IMR-90 (cell line): ENCODE measurements around the gene ARID3C. TPM values are rescaled to one million over a fixed set of nuclear protein-coding genes. Genes with fewer than 3 reads are reported as not detected.

Source experiments
- ATAC-seq: fragments of 200-7000 bp; cut with Tn5 transposase; 2 replicates; pipeline ENCODE4 v1.9.1; 2020; ENCODE audit warnings: low read depth, mild to moderate bottlenecking, moderate library complexity
- BruUV-seq: library from RNA; stranded (reverse); fragments of 400-500 nt; replicated peaks from 2 replicates; lab custom pipeline; 2021; lab: Mats Ljungman, UMichigan
- CTCF ChIA-PET: fragments of 300-600 bp; formaldehyde crosslinking; extraction: SDS; loops from one replicate; lab custom pipeline; 2021; ENCODE audit warnings: antibody characterized with exemption; lab: Yijun Ruan, JAX
- POLR2A ChIA-PET: fragments of 300-600 bp; sonication (Branson Sonifier 250); formaldehyde crosslinking; loops from one replicate; lab custom pipeline; 2022; ENCODE audit warnings: antibody characterized with exemption; ENCODE audit not compliant: unreplicated experiment; lab: Charles Lee
- DNase-seq: peaks from one replicate; pipeline ENCODE4 v3.0.0; 2013
- H2AFZ ChIP-seq: replicated peaks from 2 replicates; pipeline ENCODE3; 2013; ENCODE audit warnings: low read length, mild to moderate bottlenecking; ENCODE audit not compliant: poor library complexity
- H2AK5ac ChIP-seq: 2 replicates; pipeline ENCODE4 v1.6.1; 2013; ENCODE audit warnings: low read depth, low read length, inconsistent platforms
- H2AK9ac ChIP-seq: replicated peaks from 2 replicates; pipeline ENCODE3; 2013; ENCODE audit warnings: mild to moderate bottlenecking, low read depth, low read length, moderate library complexity; ENCODE audit not compliant: poor library complexity
- H2BK120ac ChIP-seq: 2 replicates; pipeline ENCODE4 v1.6.1; 2013; ENCODE audit warnings: low read depth, low read length, inconsistent platforms
- H2BK15ac ChIP-seq: 3 replicates; pipeline ENCODE4 v1.6.1; 2013; ENCODE audit warnings: low read depth, low read length, inconsistent platforms
- H2BK20ac ChIP-seq: 2 replicates; pipeline ENCODE4 v1.6.1; 2013; ENCODE audit warnings: low read depth, mild to moderate bottlenecking, inconsistent platforms, low read length, moderate library complexity
- H2BK5ac ChIP-seq: 2 replicates; pipeline ENCODE4 v1.6.1; 2013; ENCODE audit warnings: mild to moderate bottlenecking, low read depth, low read length, inconsistent platforms; ENCODE audit not compliant: poor library complexity, severe bottlenecking
- H3K14ac ChIP-seq: replicated peaks from 2 replicates; pipeline ENCODE4 v1.6.1; 2013; ENCODE audit warnings: low read depth, low read length, inconsistent platforms
- H3K18ac ChIP-seq: 2 replicates; pipeline ENCODE4 v1.6.1; 2013; ENCODE audit warnings: low read depth, low read length, control low read depth
- H3K23ac ChIP-seq: 2 replicates; pipeline ENCODE4 v1.6.1; 2013; ENCODE audit warnings: low read depth, low read length, inconsistent platforms
- H3K27ac ChIP-seq: 2 replicates; pipeline ENCODE4 v1.5.1; 2013; ENCODE audit warnings: mild to moderate bottlenecking, control low read depth, low read length; ENCODE audit not compliant: insufficient read depth
- H3K27me3 ChIP-seq: 2 replicates; pipeline ENCODE4 v1.6.1; 2013; ENCODE audit warnings: low read length; ENCODE audit not compliant: control insufficient read depth, insufficient read depth
- H3K36me3 ChIP-seq: 2 replicates; pipeline ENCODE4 v1.6.1; 2013; ENCODE audit warnings: low read length, mixed read lengths; ENCODE audit not compliant: control insufficient read depth, insufficient read depth
- H3K4ac ChIP-seq: 2 replicates; pipeline ENCODE4 v1.6.1; 2013; ENCODE audit warnings: low read depth, low read length, inconsistent platforms
- H3K4me1 ChIP-seq: 2 replicates; pipeline ENCODE4 v1.6.1; 2013; ENCODE audit warnings: low read length, mixed read lengths; ENCODE audit not compliant: control insufficient read depth, insufficient read depth
- H3K4me2 ChIP-seq: 2 replicates; pipeline ENCODE4 v1.6.1; 2013; ENCODE audit warnings: low read depth, mild to moderate bottlenecking, control low read depth, low read length, moderate library complexity
- H3K4me3 ChIP-seq: 2 replicates; pipeline ENCODE4 v1.5.1; 2013; ENCODE audit warnings: low read depth, mild to moderate bottlenecking, control low read depth, low read length, moderate library complexity; ENCODE audit not compliant: insufficient read depth
- H3K56ac ChIP-seq: 2 replicates; pipeline ENCODE4 v1.6.1; 2013; ENCODE audit warnings: low read length, inconsistent platforms; ENCODE audit not compliant: insufficient read depth; ENCODE audit errors: extremely low read depth
- H3K79me1 ChIP-seq, 2 experiments: 2 replicates each; pipeline ENCODE4 v1.6.1; 2013; ENCODE audit warnings: low read length in 2 of 2, inconsistent platforms in 1 of 2, low read depth in 1 of 2
- H3K9ac ChIP-seq: 2 replicates; pipeline ENCODE4 v1.6.1; 2013; ENCODE audit warnings: low read depth, low read length, control low read depth
- H3K9me1 ChIP-seq: 2 replicates; pipeline ENCODE4 v1.6.1; 2013; ENCODE audit warnings: low read length, inconsistent platforms; ENCODE audit not compliant: insufficient read depth
- H3K9me3 ChIP-seq: 2 replicates; pipeline ENCODE4 v1.6.1; 2013; ENCODE audit warnings: low read length; ENCODE audit not compliant: control insufficient read depth, insufficient read depth
- H4K20me1 ChIP-seq: 2 replicates; pipeline ENCODE4 v1.6.1; 2013; ENCODE audit warnings: low read length, inconsistent platforms; ENCODE audit not compliant: insufficient read depth
- H4K5ac ChIP-seq: 2 replicates; pipeline ENCODE4 v1.6.1; 2013; ENCODE audit warnings: mild to moderate bottlenecking, low read depth, low read length, control low read depth
- H4K8ac ChIP-seq, 2 experiments: 2 replicates each; pipeline ENCODE4 v1.6.1; 2013; ENCODE audit warnings: low read depth in 2 of 2, low read length in 2 of 2, control low read depth in 1 of 2, inconsistent platforms in 1 of 2
- H4K91ac ChIP-seq: 2 replicates; pipeline ENCODE4 v1.6.1; 2013; ENCODE audit warnings: low read depth, low read length, inconsistent platforms; ENCODE audit not compliant: insufficient read depth
- BHLHE40 ChIP-seq: fragments of 150-350 bp; IDR thresholded peaks from 2 replicates; pipeline ENCODE4 v1.6.1; 2016; ENCODE audit warnings: mild to moderate bottlenecking, low read depth, low read length
- CEBPB ChIP-seq: IDR thresholded peaks from 2 replicates; pipeline ENCODE4 v1.6.1; 2012; ENCODE audit warnings: low read depth, low read length, improper control_type of control experiment
- CHD1 ChIP-seq: IDR thresholded peaks from 2 replicates; pipeline ENCODE4 v1.6.1; 2012; ENCODE audit warnings: low read depth, low read length, improper control_type of control experiment
- FOS ChIP-seq: fragments of 150-350 bp; IDR thresholded peaks from 2 replicates; pipeline ENCODE4 v1.6.1; 2016; ENCODE audit warnings: low read depth, low read length
- MAFK ChIP-seq: IDR thresholded peaks from 2 replicates; pipeline ENCODE4 v1.6.1; 2012; ENCODE audit warnings: low read depth, low read length, improper control_type of control experiment
- MAZ ChIP-seq: IDR thresholded peaks from 2 replicates; pipeline ENCODE4 v1.6.1; 2012; ENCODE audit warnings: low read depth, mild to moderate bottlenecking, low read length, improper control_type of control experiment, moderate library complexity, borderline replicate concordance
- MXI1 ChIP-seq: IDR thresholded peaks from 2 replicates; pipeline ENCODE4 v1.6.1; 2012; ENCODE audit warnings: low read depth, mild to moderate bottlenecking, low read length, moderate library complexity, borderline replicate concordance
- NFE2L2 ChIP-seq: fragments of 150-350 bp; IDR thresholded peaks from 2 replicates; pipeline ENCODE4 v1.6.1; 2016; ENCODE audit warnings: low read depth, mild to moderate bottlenecking, low read length
- POLR2A ChIP-seq: IDR thresholded peaks from 2 replicates; pipeline ENCODE4 v1.6.1; 2012; ENCODE audit warnings: mild to moderate bottlenecking, low read depth, low read length
- RAD21 ChIP-seq: IDR thresholded peaks from 2 replicates; pipeline ENCODE4 v1.6.1; 2012; ENCODE audit warnings: low read length, improper control_type of control experiment
- RCOR1 ChIP-seq: IDR thresholded peaks from 2 replicates; pipeline ENCODE4 v1.6.1; 2012; ENCODE audit warnings: mild to moderate bottlenecking, low read length, improper control_type of control experiment; ENCODE audit not compliant: insufficient replicate concordance
- RFX5 ChIP-seq: IDR thresholded peaks from 2 replicates; pipeline ENCODE4 v1.8.0; 2012; ENCODE audit warnings: low read depth, mild to moderate bottlenecking, low read length, moderate library complexity
- SMC3 ChIP-seq: fragments of 150-350 bp; IDR thresholded peaks from 2 replicates; pipeline ENCODE4 v1.6.1; 2016; ENCODE audit warnings: low read depth, mild to moderate bottlenecking, antibody characterized with exemption, low read length, moderate library complexity
- WGBS, 2 experiments: methylation state at CpG; one replicate each; pipeline versions ENCODE4 v1.1.5 to v1.1.7; 2013; ENCODE audit warnings: missing lambda C conversion rate in 2 of 2; ENCODE audit not compliant: insufficient read length in 1 of 2; ENCODE audit errors: extremely low coverage in 2 of 2; 5-methylcytosine and 5-hydroxymethylcytosine counted together
- dilution Hi-C: fragments of 300-500 bp; cut with HindIII; formaldehyde crosslinking; loops from one replicate; pipeline ENCODE4 v1.14.3; 2018; ENCODE audit warnings: low sequenced_read_pairs; ENCODE audit not compliant: unreplicated experiment
- in situ Hi-C: fragments of 300-500 bp; cut with MboI; formaldehyde crosslinking; loops from 3 replicates; pipeline ENCODE4 v1.14.3; 2019; ENCODE audit warnings: low sequenced_read_pairs, inconsistent platforms, mixed read lengths
- intact Hi-C: fragments of 100-400 bp; cut with micrococcal nuclease; formaldehyde crosslinking; loops from 2 replicates; pipeline ENCODE4 v1.10.0; 2022
- polyA plus RNA-seq, 3 experiments: library from polyadenylated mRNA; depleted of rRNA; stranded (reverse); fragments of >200 nt; gene quantifications; 2 replicates each; pipeline ENCODE4 v1.2.3, GENCODE V29; 2012; ENCODE audit warnings: low replicate concordance in 1 of 3
- total RNA-seq: library from RNA; depleted of rRNA; stranded (reverse); fragments of >200 nt; gene quantifications from 2 replicates; pipeline ENCODE4 v1.2.3, GENCODE V29; 2012
- TF ChIP-seq, protein P1 (sequence below): conservative IDR thresholded peaks from 2 replicates; pipeline ENCODE4 v1.5.1; 2012; ENCODE audit warnings: mild to moderate bottlenecking, low read depth, low read length, improper control_type of control experiment
- TF ChIP-seq, protein P2 (sequence below): fragments of 150-350 bp; IDR thresholded peaks from 2 replicates; pipeline ENCODE4 v1.6.1; 2017; ENCODE audit warnings: mild to moderate bottlenecking, antibody characterized with exemption, low read length, low read depth
- TF ChIP-seq, protein P3 (sequence below): fragments of 150-350 bp; IDR thresholded peaks from 2 replicates; pipeline ENCODE4 v1.6.1; 2016; ENCODE audit warnings: low read depth, mild to moderate bottlenecking, low read length, moderate library complexity, borderline replicate concordance

The ARID3C gene
- total and polyA plus RNA-seq, 2 of the 4 experiments (the other 2 are of a cell fraction): 0.07 TPM; not detected in 1

GRCh38 chr9:34674440-34674839, 45.6 kb upstream of the ARID3C start:
- Histone ChIP-seq H3K36me3 (peaks cover 2% of the 10 kb centered on the region), H3K79me1 (peaks cover 25 to 27% of the 10 kb centered on the region in 2 experiments), H2AK9ac (no peak overlapping the region), H3K14ac (no peak overlapping the region), H2AK5ac (no peak overlapping the region), H3K4me3 (no peak overlapping the region), H2BK20ac (no peak overlapping the region), H3K9me3 (no peaks in the 10 kb centered on the region), H3K9ac (no peak overlapping the region), H3K27me3 (no peaks in the 10 kb centered on the region), H2AFZ (no peak overlapping the region), H2BK120ac (no peak overlapping the region), H3K4ac (no peak overlapping the region), H3K9me1 (no peaks in the 10 kb centered on the region; the same call in 1 of the 2 replicates), H3K4me1 (no peaks in the 10 kb centered on the region), H2BK5ac (no peak overlapping the region), H4K91ac (no peak overlapping the region), H2BK15ac (no peak overlapping the region), H3K18ac (no peak overlapping the region), H4K20me1 (no peaks in the 10 kb centered on the region), H4K5ac (no peak overlapping the region), H3K23ac (no peak overlapping the region), H4K8ac (no peak overlapping the region), H3K56ac (no peak overlapping the region), H3K27ac (no peak overlapping the region), H3K4me2 (no peak overlapping the region)
- no peak for DNase-seq
- BruUV-seq: no TSS peak
- ATAC-seq: no peak
- ChIA-PET CTCF (interaction anchor here (1.0 to 3.3 kb wide), 2 partner anchors 27 to 28 kb away, joined by 3 to 16 read pairs; no protein-coding TSS in a partner anchor), POLR2A (no interaction called here)
- TF ChIP-seq MAFK (no peak), RAD21 (no peak), RFX5 (no peak), CHD1 (no peak), BHLHE40 (no peak), RCOR1 (no peak), NFE2L2 (no peak), SMC3 (no peak), MAZ (no peak), MXI1 (no peak), FOS (no peak), CEBPB (no peak), POLR2A (no peak)
- TF ChIP-seq, protein P1, sequence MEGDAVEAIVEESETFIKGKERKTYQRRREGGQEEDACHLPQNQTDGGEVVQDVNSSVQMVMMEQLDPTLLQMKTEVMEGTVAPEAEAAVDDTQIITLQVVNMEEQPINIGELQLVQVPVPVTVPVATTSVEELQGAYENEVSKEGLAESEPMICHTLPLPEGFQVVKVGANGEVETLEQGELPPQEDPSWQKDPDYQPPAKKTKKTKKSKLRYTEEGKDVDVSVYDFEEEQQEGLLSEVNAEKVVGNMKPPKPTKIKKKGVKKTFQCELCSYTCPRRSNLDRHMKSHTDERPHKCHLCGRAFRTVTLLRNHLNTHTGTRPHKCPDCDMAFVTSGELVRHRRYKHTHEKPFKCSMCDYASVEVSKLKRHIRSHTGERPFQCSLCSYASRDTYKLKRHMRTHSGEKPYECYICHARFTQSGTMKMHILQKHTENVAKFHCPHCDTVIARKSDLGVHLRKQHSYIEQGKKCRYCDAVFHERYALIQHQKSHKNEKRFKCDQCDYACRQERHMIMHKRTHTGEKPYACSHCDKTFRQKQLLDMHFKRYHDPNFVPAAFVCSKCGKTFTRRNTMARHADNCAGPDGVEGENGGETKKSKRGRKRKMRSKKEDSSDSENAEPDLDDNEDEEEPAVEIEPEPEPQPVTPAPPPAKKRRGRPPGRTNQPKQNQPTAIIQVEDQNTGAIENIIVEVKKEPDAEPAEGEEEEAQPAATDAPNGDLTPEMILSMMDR: no peak
- TF ChIP-seq, protein P2, sequence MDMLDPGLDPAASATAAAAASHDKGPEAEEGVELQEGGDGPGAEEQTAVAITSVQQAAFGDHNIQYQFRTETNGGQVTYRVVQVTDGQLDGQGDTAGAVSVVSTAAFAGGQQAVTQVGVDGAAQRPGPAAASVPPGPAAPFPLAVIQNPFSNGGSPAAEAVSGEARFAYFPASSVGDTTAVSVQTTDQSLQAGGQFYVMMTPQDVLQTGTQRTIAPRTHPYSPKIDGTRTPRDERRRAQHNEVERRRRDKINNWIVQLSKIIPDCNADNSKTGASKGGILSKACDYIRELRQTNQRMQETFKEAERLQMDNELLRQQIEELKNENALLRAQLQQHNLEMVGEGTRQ: no peak
- TF ChIP-seq, protein P3, sequence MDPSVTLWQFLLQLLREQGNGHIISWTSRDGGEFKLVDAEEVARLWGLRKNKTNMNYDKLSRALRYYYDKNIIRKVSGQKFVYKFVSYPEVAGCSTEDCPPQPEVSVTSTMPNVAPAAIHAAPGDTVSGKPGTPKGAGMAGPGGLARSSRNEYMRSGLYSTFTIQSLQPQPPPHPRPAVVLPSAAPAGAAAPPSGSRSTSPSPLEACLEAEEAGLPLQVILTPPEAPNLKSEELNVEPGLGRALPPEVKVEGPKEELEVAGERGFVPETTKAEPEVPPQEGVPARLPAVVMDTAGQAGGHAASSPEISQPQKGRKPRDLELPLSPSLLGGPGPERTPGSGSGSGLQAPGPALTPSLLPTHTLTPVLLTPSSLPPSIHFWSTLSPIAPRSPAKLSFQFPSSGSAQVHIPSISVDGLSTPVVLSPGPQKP: no peak
- intact Hi-C loops (no loop called here), in situ Hi-C loops (no loop called here), dilution Hi-C loops (no loop called here)
- 71 to 100% methylated on average over 1 of the region's 3 CpGs for WGBS, 2 experiments
